NCI-H526 (cell line): ENCODE data around the gene TCF19.
A peak's percentile ranks its signal among the peaks of the same experiment; 100 is the strongest.
"Not testable (repeated sequence)": the region's sequence is repeated elsewhere in the genome, so short reads cannot be mapped to it uniquely, and the experiment has no call there.

Experiments
- DNase-seq, 2 experiments: peaks; one replicate each; lab custom pipeline; 2025; lab: John Stamatoyannopoulos, UW

TCF19 gene

GRCh38 chr6:31162463-31163165 lies 4.2 kb downstream of the TCF19 start:
- DNase-seq = no peak

GRCh38 chr6:31163922-31164321 lies 5.5 kb downstream of the TCF19 start:
- no peak for DNase-seq

GRCh38 chr6:31164475-31165063 lies 6.2 kb downstream of the TCF19 start:
- not testable (repeated sequence) for DNase-seq

- DNase-seq = peak; percentile 36 to 65
These were observed 6.9 kb downstream of the TCF19 start for GRCh38 chr6:31165064-31165832.

- no peak for DNase-seq
These were observed 7.6 kb downstream of the TCF19 start for GRCh38 chr6:31165986-31166385.

- DNase-seq = no peak
These were observed 10.2 kb downstream of the TCF19 start for GRCh38 chr6:31168606-31169005.

- no peak for DNase-seq
These were observed 10.9 kb downstream of the TCF19 start for GRCh38 chr6:31169123-31169857.

- DNase-seq = not testable (repeated sequence)
These were observed 11.6 kb downstream of the TCF19 start for GRCh38 chr6:31169858-31170599.

GRCh38 chr6:31170600-31170881 lies 12.2 kb downstream of the TCF19 start, which contains the start of gene POU5F1:
Gene POU5F1, minus strand, starts transcription at chr6:31170682. Its CDS starts 62 bp downstream, at chr6:31170620.
- DNase-seq = no peak

GRCh38 chr6:31170987-31171671 lies 12.7 kb downstream of the TCF19 start:
- no peak for DNase-seq

GRCh38 chr6:31171931-31172905 lies 13.8 kb downstream of the TCF19 start:
- DNase-seq = no peak

- DNase-seq = no peak
These were observed 14.6 kb downstream of the TCF19 start for GRCh38 chr6:31172973-31173384.

- no peak for DNase-seq
These were observed 15.0 kb downstream of the TCF19 start for GRCh38 chr6:31173406-31173805.

- DNase-seq = no peak
These were observed 16.0 kb downstream of the TCF19 start for GRCh38 chr6:31174378-31174777.

- no peak for DNase-seq
These were observed 17.6 kb downstream of the TCF19 start for GRCh38 chr6:31175971-31176370.

- DNase-seq = no peak
These were observed 20.0 kb downstream of the TCF19 start for GRCh38 chr6:31178143-31179041.

GRCh38 chr6:31179042-31179386 lies 20.6 kb downstream of the TCF19 start:
- DNase-seq = no peak

- DNase-seq = no peak
These were observed 21.5 kb downstream of the TCF19 start for GRCh38 chr6:31179896-31180295.

- no peak for DNase-seq
These were observed 22.1 kb downstream of the TCF19 start for GRCh38 chr6:31180500-31180899.
